Hepatocyte (in vitro differentiated cells): ENCODE data around the gene CALY.

ENCODE experiments used
- CTCF ChIP-seq: fragments of 200-600 bp; sonication (generic); IDR thresholded peaks from 2 replicates; pipeline ENCODE4 v1.5.1; 2016; ENCODE audit warnings: antibody characterized with exemption, mild to moderate bottlenecking; ENCODE audit not compliant: poor library complexity
- EZH2 ChIP-seq: fragments of 200-600 bp; sonication (generic); IDR thresholded peaks from 2 replicates; pipeline ENCODE4 v1.6.1; 2016; ENCODE audit warnings: antibody characterized with exemption, mild to moderate bottlenecking, borderline replicate concordance
- EZH2phosphoT487 ChIP-seq: fragments of 200-600 bp; sonication (generic); IDR thresholded peaks from one replicate; pipeline ENCODE4 v1.6.1; 2018; ENCODE audit warnings: antibody characterized with exemption, mild to moderate bottlenecking, low read depth, moderate library complexity; ENCODE audit not compliant: unreplicated experiment, severe bottlenecking

- TF ChIP-seq CTCF (no peak), EZH2 (no peak), EZH2phosphoT487 (no peak)
These were observed 41.1 kb upstream of the CALY start for GRCh38 chr10:133377818-133378250.
